HG02884 (cell line): ENCODE results near the gene ERICH6B.
"Not testable (repeated sequence)": the region's sequence is repeated elsewhere in the genome, so short reads cannot be mapped to it uniquely, and the experiment has no call there.

Experiments
- ATAC-seq: cut with Tn5 transposase; IDR thresholded peaks from one replicate; pipeline ENCODE4 v1.9.1; 2021; ENCODE audit warnings: mild to moderate bottlenecking, moderate library complexity; ENCODE audit not compliant: unreplicated experiment

ERICH6B gene

DNA sequence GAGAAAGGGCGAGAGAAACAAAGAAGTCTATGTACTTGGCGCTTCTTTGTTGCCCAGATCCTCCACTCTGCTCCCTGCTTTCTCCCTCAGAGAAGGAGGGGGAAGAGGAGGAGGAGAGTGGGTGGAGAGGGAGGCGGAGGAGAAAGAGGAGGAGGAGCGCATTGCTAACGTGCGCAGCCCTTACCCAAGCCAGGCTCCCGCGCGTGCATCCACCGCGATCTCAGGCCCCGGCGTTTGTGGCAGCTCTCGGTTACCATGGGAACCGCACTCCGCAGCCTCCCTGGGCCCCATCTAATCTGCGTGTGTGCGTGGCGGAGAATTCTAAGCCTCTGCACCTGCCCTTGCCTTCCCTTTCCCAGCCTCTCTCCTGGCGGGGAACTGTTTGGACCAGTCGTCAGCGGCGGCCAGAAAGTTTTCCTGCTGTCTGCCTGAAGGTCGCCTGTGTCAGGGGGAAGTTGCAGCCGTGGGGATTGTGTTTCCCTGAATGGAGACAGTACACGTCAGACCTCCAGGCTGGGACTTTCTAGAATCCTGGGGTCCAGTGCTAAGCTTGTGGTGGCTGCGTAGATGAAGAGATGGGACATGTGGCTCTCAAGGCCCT lies at the start of gene ERICH6B:
TSS of gene ERICH6B (minus strand) at position 239 of the 601 bp plus-strand sequence. CDS start 18,734 bp downstream, outside the sequence.
- ATAC-seq = no peak

DNA sequence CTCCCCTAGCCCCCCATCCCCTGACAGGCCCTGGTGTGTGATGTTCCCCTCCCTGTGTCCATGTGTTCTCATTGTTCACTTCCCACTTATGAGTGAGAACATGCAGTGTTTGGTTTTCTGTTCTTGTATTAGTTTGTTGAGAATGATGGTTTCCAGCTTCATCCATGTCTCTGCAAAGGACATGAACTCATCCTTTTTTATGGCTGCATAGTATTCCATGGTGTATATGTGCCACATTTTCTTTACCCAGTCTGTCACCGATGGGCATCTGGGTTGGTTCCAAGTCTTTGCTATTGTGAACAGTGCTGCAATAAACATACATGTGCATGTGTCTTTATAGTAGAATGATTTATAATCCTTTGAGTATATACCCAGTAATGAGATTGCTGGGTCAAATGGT lies 47.4 kb upstream of the ERICH6B start:
- ATAC-seq = not testable (repeated sequence)

DNA sequence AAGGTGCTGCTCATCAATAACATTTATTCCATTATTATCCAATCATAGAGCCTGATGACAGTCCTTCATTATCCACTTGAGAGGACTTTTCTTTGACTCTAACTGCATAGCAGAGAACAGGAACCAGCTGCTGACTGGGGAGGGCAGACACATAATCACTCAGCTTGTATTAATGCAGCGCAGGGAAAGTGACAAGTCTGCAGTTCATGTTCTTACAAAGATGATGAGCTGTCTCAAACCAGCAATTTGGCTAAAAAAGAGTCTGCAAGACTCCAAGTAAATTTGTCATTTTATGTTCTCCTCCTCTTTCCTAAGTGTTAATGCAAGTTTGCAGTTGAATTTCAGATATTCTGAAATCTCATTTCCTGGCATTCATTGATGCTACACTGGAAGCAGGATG lies 46.6 kb upstream of the ERICH6B start:
- ATAC-seq = no peak

DNA sequence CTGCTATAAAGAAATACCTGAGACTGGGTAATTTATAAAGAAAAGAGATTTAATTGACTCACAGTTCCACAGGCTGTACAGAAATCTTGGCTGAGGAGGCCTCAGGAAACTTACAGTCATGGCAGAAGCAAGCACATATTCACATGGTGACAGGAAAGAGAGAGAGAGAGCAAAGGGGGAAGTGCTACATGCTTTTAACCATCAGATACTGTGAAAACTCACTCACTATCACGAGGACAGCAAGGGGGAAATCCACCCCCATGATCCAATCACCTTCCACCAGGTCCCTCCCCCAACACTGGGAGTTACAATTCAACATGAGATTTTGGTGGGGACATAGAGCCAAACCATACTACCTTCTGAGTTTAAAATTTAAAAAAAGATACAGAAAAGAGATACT lies 44.9 kb upstream of the ERICH6B start:
- ATAC-seq = not testable (repeated sequence)

DNA sequence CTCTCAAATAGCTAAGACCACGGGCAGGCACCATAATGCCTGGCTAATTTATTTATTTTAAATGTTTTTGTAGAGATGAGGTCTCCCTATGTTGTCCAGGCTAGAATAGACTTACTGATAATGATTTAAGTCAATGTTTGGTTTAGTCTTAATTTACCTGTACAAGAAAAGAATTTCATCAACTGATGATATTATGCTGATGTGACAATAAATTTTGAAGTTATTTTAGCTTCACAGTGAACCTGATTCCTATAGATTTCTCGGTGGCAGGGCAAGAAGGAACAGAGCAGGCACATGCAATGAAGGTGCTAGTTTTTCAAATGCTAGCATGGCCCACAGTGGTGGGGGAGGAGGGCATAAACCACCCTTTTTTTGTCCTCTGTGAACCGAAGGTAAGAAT lies 44.0 kb upstream of the ERICH6B start:
- no peak for ATAC-seq

DNA sequence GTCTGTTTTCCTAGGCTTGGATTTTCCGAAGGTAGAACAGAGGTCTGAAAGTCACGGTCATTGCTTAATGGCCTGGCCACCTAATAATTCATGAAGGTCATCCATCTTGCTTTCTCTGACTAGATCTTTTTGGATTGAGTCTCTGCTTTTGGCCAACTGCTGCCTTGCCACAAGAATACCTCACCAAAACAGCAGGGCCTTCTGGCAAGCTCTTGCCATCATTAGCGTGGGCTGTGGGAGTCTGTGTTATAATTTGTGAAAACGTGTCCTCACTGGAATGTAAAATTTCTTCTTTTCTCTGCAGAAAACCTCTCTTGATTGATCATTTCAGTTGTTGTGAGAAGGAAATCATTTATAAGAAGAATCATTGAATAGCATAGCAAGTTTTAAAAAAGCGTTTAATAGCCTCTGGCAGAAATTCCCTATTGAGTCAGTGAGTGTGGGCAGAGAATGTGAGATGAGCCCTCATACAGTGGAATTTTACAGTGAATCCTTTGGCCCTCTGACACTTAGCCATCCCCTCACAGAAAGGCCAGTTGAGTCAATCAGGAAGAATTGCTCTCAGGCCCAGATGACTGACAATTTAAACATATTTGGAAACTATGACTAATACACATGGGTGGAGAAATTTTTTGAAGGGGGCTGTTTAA lies 43.2 kb upstream of the ERICH6B start:
- ATAC-seq = no peak

DNA sequence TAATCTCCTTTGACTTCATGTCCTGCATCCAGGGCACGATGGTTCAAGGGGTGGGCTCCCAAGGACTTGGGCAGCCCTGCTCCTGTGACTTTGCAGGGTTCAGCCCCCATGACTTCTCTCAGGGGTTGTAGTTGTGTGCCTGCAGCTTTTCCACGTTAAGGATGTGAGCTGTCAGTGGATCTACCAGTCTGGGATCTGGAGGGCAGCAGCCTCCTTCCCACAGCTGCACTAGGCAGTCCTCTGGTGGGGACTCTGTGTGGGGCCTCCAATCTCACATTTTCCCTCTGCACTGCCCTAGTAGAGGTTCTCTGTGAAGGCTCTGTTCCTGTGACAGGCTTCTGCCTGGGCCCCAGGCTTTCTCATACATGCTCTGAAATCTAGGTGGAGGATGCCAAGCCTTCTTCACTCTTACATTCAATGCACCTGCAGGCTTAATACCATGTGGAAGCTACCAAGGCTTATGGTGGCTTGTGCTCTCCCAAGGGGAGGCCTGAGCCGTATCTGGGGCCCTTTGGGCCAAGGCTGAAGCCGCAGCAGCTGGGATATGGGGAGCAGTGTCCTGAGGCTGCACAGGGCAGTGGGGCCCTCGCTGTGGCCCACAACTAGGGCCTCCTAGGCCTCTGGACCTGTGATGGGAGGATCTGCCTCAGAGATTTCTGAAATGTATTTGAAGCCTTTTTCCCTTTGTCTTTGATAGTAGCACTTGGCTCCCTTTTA lies 39.3 kb upstream of the ERICH6B start:
- no peak for ATAC-seq

DNA sequence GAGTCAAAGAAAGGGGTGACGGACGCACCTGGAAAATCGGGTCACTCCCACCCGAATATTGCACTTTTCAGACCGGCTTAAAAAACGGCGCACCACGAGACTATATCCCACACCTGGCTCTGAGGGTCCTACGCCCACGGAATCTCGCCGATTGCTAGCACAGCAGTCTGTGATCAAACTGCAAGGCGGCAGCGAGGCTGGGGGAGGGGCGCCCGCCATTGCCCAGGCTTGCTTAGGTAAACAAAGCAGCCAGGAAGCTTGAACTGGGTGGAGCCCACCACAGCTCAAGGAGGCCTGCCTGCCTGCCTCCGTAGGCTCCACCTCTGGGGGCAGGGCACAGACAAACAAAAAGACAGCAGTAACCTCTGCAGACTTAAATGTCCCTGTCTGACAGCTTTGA lies 29.7 kb upstream of the ERICH6B start:
- ATAC-seq = not testable (repeated sequence)

DNA sequence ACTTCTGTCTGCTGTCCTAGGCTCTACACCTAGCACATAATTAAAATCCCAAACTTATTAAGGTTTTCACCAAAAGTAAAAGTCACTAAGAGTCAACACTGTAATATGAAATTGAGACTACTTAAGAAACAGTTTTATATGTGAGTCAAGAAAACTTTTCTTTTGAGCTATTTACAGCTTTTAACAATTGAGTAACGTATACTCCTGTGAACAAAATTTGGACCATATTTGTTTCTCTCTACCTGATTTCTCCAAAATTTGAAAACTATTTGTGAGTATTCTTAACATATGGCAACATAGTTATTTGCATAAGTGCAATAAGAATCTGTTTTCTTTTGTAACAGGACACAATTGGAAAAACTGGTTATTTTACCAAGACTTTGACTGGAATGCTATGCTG lies 26.6 kb upstream of the ERICH6B start:
- not testable (repeated sequence) for ATAC-seq

DNA sequence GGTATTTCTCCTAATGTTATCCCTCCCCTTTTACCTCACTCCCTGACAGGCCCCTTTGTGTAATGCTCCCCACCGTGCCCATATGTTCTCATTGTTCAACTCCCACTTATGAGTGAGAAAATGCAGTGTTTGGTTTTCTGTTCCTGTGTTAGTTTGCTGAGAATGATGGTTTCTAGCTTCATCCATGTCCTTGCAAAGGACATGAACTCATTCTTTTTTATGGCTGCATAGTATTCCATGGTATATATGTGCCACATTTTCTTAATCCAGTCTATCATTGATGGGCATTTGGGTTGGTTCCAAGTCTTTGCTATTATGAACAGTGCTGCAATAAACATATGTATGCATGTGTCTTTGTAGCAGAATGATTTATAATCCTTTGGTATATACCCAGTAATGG lies 19.8 kb upstream of the ERICH6B start:
- not testable (repeated sequence) for ATAC-seq

DNA sequence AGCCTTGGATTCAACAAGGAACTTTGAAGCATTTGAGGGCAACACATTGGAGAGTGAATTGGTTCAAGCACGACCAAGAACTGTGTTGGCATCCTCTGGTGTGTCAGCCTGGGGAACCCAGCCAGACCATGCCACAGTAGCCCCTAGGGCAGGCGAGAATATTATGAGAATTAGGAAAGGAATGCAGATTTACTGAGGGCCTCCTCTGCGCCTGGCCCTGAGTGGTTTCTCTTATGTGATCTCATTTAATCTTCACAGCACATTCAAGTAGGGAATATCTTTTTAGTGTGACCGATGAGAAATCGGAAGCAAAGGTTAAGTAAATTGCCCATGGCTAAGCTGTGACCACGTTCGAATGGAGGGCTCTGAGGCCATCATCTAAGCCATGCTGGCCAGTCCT lies 15.3 kb upstream of the ERICH6B start:
- no peak for ATAC-seq

DNA sequence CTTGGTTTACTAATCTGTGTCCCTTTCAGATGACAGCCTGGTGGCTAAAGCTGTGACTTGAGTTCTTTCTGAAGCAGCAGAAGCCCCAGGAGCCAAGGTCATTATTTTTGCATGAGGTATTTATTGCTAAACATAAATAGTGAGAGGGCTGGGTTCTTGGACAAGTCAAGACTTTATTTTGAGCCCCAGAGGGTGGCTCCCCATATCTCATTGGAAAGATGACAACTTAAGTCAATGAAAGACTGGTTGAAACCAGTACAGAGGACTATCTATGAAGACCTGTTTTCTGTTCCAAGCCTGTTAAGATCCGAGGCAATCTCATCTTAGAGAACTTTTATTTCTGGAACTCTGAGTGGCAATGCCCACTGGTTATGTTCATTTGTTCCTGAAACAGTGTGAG lies 14.4 kb upstream of the ERICH6B start:
- no peak for ATAC-seq

DNA sequence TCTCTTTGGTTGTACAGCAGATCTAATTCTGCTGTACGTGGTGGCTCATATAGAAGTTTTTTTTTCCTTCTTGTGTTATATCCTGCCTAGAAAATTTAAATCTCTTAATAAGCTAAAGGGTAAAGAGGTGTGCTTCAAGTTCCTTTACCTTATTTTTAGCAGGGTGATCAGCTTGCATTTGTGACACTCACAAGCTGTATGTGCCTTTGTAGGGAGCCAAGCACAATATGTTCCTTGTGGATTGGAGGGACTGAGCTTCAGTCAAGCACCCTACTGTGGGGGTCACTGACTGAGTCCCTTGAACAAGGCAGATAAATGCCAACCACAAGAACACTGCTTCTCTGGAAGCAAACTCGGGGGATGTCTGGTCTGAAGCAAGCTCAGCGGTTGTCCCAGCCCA lies 12.6 kb upstream of the ERICH6B start:
- ATAC-seq = no peak

DNA sequence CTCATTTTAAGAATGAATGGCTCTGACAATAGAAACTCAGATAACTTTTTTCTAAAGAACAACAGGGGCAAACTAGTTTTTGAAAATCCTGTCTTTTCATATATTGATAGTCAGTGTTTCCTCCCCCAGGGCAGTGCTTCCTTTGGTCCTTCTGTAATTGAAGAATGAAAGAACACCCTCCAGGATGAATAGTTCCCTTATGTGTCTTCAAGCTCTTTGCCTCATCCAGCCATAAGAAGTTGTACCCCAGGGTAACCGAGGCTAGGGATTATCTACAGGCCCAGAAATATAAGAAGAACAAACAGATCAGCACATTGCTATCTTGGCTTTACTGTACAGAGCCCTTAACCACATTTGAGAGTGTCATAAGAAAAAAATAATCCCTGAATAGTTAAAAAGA lies 12.1 kb upstream of the ERICH6B start:
- ATAC-seq = no peak

DNA sequence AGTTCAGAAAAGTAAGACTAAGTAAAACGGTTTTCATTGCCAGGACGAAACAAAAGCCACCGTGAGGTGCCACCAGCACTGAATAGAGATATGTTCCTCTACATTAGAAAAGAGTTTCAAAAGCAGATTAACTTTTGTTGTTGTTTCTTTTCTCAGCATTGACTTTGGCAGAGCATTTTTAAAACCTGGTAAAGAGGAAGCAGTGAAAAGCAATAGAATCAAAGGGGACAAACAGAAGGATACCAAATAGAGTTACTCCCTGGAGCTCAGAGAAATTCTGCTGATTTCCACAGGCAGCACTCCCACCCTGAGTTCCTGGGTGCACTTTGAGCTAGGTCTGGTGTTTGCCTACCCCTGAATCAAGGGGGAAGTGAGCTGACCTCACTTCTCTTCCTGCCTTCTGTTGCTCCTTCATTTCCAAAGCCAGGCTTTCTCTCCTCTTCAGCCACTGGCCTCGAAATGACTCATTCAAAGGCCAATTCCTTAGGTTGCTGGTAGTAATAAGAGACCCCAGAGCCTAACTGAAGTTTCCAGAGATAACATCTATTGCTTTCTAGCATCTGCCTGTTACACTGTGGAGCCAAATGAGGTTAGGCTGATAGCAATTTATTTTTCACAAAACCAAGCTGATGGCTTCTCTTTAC lies 11.3 kb upstream of the ERICH6B start:
- ATAC-seq = no peak

DNA sequence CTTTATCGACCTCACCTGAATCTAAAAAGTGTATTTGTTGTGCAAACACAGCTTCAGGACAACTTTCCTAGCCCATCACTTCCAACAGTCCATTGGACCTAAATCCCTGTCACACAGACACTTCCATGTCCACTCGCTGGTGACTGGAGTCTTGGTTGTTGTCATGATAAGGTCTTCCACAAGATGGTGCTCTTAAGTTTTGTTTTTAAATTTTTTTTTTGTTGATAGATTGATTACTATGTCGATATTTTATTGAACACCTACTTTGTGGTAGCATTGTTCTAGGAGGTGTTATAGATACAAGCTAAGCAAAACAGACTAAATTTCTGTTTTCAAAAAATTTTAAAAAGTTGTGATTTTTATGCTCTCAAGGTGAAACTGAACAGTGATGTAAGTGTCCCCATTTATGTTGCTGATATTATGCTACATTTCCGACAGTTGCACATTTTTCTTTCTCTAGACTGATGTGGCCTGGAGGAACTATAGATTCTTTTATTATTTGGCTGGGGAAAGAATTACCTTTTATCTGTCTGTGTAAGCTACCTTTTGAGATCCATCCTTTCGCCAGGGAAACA lies 8.1 kb upstream of the ERICH6B start:
- no peak for ATAC-seq

DNA sequence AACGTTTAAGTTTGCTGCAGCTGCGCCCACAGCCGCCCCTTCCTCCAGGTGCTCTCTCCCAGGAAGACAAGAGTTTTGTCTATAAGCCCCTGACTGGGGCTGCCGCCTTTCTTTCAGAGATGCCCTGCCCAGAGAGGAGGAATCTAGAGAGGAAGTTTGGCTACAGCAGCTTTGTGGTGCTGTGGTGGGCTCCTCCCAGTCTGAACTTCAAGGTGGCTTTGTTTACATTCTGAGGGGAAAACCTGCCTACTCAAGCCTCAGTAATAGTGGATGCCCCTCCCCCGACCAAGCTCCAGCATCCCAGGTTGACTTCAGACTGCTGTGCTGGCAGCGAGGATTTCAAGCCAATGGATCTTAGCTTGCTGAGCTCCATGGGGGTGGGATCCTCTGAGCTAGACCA lies 6.4 kb upstream of the ERICH6B start:
- ATAC-seq = no peak

DNA sequence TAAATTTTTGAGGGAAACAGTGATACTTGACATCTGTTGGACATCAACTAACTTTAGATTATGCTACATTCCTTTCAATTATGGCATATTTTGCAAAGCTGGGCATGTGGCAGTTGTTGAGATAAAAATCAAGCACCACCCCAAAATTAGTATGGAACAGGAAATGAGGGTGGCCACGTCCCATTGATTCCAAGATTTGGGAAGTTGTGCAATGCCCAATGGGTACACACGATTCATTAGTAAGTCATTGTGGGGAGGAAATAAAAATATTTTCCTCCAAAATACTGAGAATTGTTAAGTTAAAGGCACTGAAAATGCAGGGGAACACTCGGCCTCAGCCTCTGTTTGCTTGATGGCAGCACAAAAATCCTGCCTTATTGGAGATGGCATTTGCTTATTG lies 7.6 kb downstream of the ERICH6B start:
- ATAC-seq = no peak

DNA sequence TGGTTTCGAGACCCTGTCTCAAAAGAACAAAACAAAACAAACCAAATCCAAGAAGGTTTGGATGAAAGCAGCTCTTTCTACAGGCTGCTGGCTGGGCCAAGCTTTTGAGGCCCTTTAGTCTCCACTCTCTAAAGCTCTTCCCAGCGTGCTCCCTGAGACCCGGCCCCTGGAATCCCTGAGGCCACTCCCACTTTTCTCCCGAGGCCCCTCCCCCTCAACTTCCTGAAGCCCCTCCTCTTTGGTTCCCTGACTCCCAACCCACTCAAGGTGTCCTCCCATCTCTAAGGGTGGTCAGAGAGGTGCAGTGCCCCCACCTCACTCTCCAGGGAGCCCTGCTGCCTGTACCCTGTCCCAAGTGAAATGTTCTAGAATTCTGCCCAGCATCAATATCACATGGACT lies 10.6 kb downstream of the ERICH6B start:
- no peak for ATAC-seq

DNA sequence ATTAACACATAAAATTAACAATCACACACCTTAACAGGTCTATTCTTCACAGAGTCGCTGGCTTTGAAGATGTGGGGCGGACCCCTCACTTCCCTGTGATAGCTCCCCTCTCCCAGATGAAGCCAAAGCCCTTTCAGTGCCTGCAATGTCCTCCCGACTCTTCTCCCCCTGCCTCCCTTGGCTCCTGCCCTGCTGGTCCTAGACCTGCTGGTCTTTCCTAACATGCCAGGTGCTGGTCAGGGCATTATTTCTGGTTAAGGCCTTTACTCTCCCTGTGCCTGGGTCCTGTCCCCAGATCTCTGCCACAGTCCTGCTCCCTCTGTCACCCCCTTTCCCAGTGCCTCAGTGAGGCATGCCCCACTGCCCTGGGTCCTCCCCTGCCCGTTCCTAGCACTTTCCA lies 12.2 kb downstream of the ERICH6B start:
- no peak for ATAC-seq
